ENCODE results near the gene MTMR1. TPM values are rescaled to one million over a fixed set of nuclear protein-coding genes. Genes with fewer than 3 reads are reported as not detected.

The MTMR1 gene
- total and polyA plus RNA-seq, 2 donors (not counting 3 experiments of a cell fraction or from before 2014, with no cell fraction given): 17.1 to 20.3 TPM

DNA sequence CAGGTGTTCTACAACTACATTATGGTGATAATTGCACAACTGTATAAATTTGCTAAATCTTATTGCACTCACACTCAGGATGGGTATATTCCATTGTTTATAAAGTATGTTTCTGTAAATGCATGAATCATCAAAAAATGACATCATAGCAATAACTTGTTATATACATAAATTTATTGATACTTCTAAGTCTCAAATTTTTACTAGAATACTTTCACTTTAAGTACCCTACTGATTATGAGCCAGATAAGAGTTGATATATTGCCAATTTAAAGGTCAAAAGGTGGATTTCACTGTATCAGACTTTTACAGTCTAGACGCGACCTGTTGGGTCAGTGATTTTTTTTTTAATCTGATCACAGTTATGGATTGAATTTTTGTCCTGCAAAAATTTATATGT lies 37.4 kb upstream of the MTMR1 start:
- CTCF ChIA-PET: no interaction called here
- Histone ChIP-seq H3K4me3 (replicated peaks in 1 of 3; ENCODE audit: insufficient read depth in 1 of 3, low read depth in 1 of 3, low read length in 3 of 3) (no peak overlapping the region), H3K4me1 (ENCODE audit: control insufficient read depth, extremely low read depth, insufficient read depth, low read length) (no peaks in the 10 kb centered on the region), H3K9me3 (replicated peaks; ENCODE audit: control insufficient read depth, insufficient read depth, low read length) (no peaks in the 10 kb centered on the region), H3K27me3 (ENCODE audit: control insufficient read depth in 2 of 2, insufficient read depth in 2 of 2, low read length in 2 of 2) (no peaks in the 10 kb centered on the region), H3K27ac (ENCODE audit: insufficient read depth, low read depth, low read length) (no peak overlapping the region), H2AFZ (ENCODE audit: low read depth, low read length) (no peak overlapping the region), H3K36me3 (ENCODE audit: control insufficient read depth in 2 of 2, extremely low read depth in 1 of 2, insufficient read depth in 2 of 2, low read length in 2 of 2) (no peaks in the 10 kb centered on the region), H3K79me2 (ENCODE audit: control insufficient read depth, insufficient read depth, low read length) (no peaks in the 10 kb centered on the region), H4K20me1 (replicated peaks; ENCODE audit: control insufficient read depth, extremely low read depth, insufficient read depth, low read length) (no peaks in the 10 kb centered on the region), H3K9me1 (replicated peaks; ENCODE audit: control insufficient read depth, extremely low read depth, insufficient read depth, low read length) (no peaks in the 10 kb centered on the region), H3K9ac (replicated peaks; ENCODE audit: extremely low read depth, insufficient read depth, low read length) (no peak overlapping the region), H3K4me2 (ENCODE audit: insufficient read depth, low read length) (no peak overlapping the region)
- no TSS peak for BruUV-seq (replicated peaks)
- no peak for FAIRE-seq
- POLR2A ChIA-PET: no interaction called here
- intact Hi-C loops (cut with micrococcal nuclease) (no loop called here), dilution Hi-C loops (cut with MboI; ENCODE audit: extremely low pct_ligation_motif_present, low sequenced_read_pairs) (no loop called here)
- TF ChIP-seq POLR2A (IDR thresholded peaks at IDR 0.05; ENCODE audit: low read depth, low read length): no peak
- TF ChIP-seq, protein P1, sequence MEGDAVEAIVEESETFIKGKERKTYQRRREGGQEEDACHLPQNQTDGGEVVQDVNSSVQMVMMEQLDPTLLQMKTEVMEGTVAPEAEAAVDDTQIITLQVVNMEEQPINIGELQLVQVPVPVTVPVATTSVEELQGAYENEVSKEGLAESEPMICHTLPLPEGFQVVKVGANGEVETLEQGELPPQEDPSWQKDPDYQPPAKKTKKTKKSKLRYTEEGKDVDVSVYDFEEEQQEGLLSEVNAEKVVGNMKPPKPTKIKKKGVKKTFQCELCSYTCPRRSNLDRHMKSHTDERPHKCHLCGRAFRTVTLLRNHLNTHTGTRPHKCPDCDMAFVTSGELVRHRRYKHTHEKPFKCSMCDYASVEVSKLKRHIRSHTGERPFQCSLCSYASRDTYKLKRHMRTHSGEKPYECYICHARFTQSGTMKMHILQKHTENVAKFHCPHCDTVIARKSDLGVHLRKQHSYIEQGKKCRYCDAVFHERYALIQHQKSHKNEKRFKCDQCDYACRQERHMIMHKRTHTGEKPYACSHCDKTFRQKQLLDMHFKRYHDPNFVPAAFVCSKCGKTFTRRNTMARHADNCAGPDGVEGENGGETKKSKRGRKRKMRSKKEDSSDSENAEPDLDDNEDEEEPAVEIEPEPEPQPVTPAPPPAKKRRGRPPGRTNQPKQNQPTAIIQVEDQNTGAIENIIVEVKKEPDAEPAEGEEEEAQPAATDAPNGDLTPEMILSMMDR (IDR thresholded peaks at IDR 0.05; ENCODE audit: extremely low read depth in 1 of 2, insufficient read depth in 1 of 2, low read depth in 1 of 2, low read length in 2 of 2): no peak
- TF ChIP-seq FOS (IDR thresholded peaks at IDR 0.05; ENCODE audit: borderline replicate concordance, insufficient read depth, low read length): no peak
- TF ChIP-seq MYC (IDR thresholded peaks at IDR 0.05; ENCODE audit: low read depth, low read length): no peak
- no peak for TF ChIP-seq EZH2 (IDR thresholded peaks at IDR 0.05; ENCODE audit: borderline replicate concordance, low read depth, low read length, severe bottlenecking)
- TF ChIP-seq POLR2AphosphoS5 (IDR thresholded peaks at IDR 0.05; ENCODE audit: insufficient read depth, low read depth, low read length): no peak
- no peak for TF ChIP-seq JUN (IDR thresholded peaks at IDR 0.05; ENCODE audit: borderline replicate concordance, insufficient read depth, insufficient read length, low read depth)
- no peak for TF ChIP-seq GATA2 (IDR thresholded peaks at IDR 0.05; ENCODE audit: insufficient read depth, insufficient read length, low read depth, low read length)
- TF ChIP-seq, protein P2, sequence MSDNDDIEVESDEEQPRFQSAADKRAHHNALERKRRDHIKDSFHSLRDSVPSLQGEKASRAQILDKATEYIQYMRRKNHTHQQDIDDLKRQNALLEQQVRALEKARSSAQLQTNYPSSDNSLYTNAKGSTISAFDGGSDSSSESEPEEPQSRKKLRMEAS (IDR thresholded peaks at IDR 0.05; ENCODE audit: insufficient read depth, insufficient read length): no peak
- DNase-seq (ENCODE audit: low read depth, low spot score): no peak

Data from endothelial cell of umbilical vein (primary cell).